HepG2 (cell line): ENCODE measurements around the gene EEPD1. TPM values are rescaled to one million over a fixed set of nuclear protein-coding genes. Genes with fewer than 3 reads are reported as not detected.

Experiments
- CEBPG ChIP-seq: IDR thresholded peaks from 2 replicates; pipeline ENCODE4 v1.6.1; 2016
- ELF1 ChIP-seq: sonication (generic); formaldehyde crosslinking; IDR thresholded peaks from 2 replicates; pipeline ENCODE4 v1.4.0; 2020; ENCODE audit warnings: missing genetic modification reagents
- GABPA ChIP-seq, 2 experiments: IDR thresholded peaks; 2 replicates each; pipeline ENCODE4 v1.6.1; 2011 to 2016; ENCODE audit warnings: low read depth in 2 of 2, low read length in 1 of 2, missing biosample characterization in 1 of 2, missing genetic modification characterization in 1 of 2
- GTF3A ChIP-seq: sonication (generic); formaldehyde crosslinking; conservative IDR thresholded peaks from 2 replicates; pipeline ENCODE4 v1.4.0; 2020; ENCODE audit warnings: mild to moderate bottlenecking, missing genetic modification reagents
- KDM3A ChIP-seq: IDR thresholded peaks from 2 replicates; pipeline ENCODE4 v1.6.1; 2018; ENCODE audit warnings: low read depth, missing compliant biosample characterization
- MAF1 ChIP-seq: sonication (generic); formaldehyde crosslinking; IDR thresholded peaks from 2 replicates; pipeline ENCODE4 v1.5.0; 2020; ENCODE audit warnings: missing genetic modification reagents, borderline replicate concordance
- MBD4 ChIP-seq: IDR thresholded peaks from 2 replicates; pipeline ENCODE4 v1.6.1; 2012; ENCODE audit warnings: low read length, inconsistent platforms, borderline replicate concordance
- NCOA5 ChIP-seq: sonication (generic); formaldehyde crosslinking; IDR thresholded peaks from 2 replicates; pipeline ENCODE4 v1.4.0; 2020; ENCODE audit warnings: missing genetic modification reagents
- NONO ChIP-seq, 2 experiments: fragments of 450-650 bp in 1 of 2; sonication (generic) in 1 of 2; formaldehyde crosslinking in 1 of 2; IDR thresholded peaks in 1 of 2; conservative IDR thresholded peaks in 1 of 2; 2 replicates each; pipeline versions ENCODE4 v1.6.1 to v1.8.0; 2017 to 2022; ENCODE audit warnings: mild to moderate bottlenecking in 1 of 2, missing genetic modification reagents in 1 of 2, moderate library complexity in 1 of 2
- POLR2AphosphoS5 ChIP-seq: IDR thresholded peaks from 2 replicates; pipeline ENCODE4 v1.6.1; 2012; ENCODE audit warnings: low read depth, low read length
- RBAK ChIP-seq: sonication (generic); formaldehyde crosslinking; IDR thresholded peaks from 2 replicates; pipeline ENCODE4 v1.5.1; 2020; ENCODE audit warnings: mild to moderate bottlenecking, missing genetic modification reagents
- ZFP90 ChIP-seq: sonication (generic); formaldehyde crosslinking; IDR thresholded peaks from 2 replicates; pipeline ENCODE4 v1.8.0; 2022; ENCODE audit warnings: missing genetic modification reagents, mild to moderate bottlenecking, inconsistent platforms, borderline replicate concordance
- ZNF263 ChIP-seq: sonication (generic); formaldehyde crosslinking; IDR thresholded peaks from 2 replicates; pipeline ENCODE4 v1.4.0; 2020; ENCODE audit warnings: missing genetic modification reagents
- ZNF547 ChIP-seq: sonication (generic); formaldehyde crosslinking; IDR thresholded peaks from 2 replicates; pipeline ENCODE4 v1.5.1; 2020; ENCODE audit warnings: mild to moderate bottlenecking, missing genetic modification reagents
- polyA plus RNA-seq, 8 experiments: library from polyadenylated mRNA; depleted of rRNA in 3 of 8; stranded (reverse) in 7 of 8; unstranded in 1 of 8; fragments of >200 nt; fragmentation: Illumina TruSeq in 4 of 8; extraction: Trizol in 4 of 8; gene quantifications; 2 replicates each; pipeline versions ENCODE4 v1.2.1 to v1.2.3, GENCODE V29; 2011 to 2016; ENCODE audit warnings: low read depth in 4 of 8, missing spikeins in 1 of 8, mixed read lengths in 1 of 8; ENCODE audit not compliant: insufficient read depth in 1 of 8
- total RNA-seq, 5 experiments: library from RNA; depleted of rRNA; stranded (reverse); fragments of >200 nt; fragmentation: Illumina TruSeq; extraction: Trizol; gene quantifications; 2 replicates each; pipeline ENCODE4 v1.2.3, GENCODE V29; 2016; ENCODE audit warnings: low read depth in 1 of 5
- TF ChIP-seq, protein P1 (sequence below): IDR thresholded peaks from 2 replicates; pipeline ENCODE4 v1.6.1; 2016; ENCODE audit warnings: missing compliant biosample characterization, missing genetic modification reagents, borderline replicate concordance
- TF ChIP-seq, protein P2 (sequence below): IDR thresholded peaks from 2 replicates; pipeline ENCODE4 v1.6.1; 2018; ENCODE audit warnings: missing genetic modification reagents
- TF ChIP-seq, protein P3 (sequence below): sonication (generic); formaldehyde crosslinking; IDR thresholded peaks from 2 replicates; pipeline ENCODE4 v1.8.1; 2023; ENCODE audit warnings: mild to moderate bottlenecking, missing genetic modification reagents, borderline replicate concordance
- TF ChIP-seq, protein P4 (sequence below): sonication (generic); formaldehyde crosslinking; IDR thresholded peaks from 2 replicates; pipeline ENCODE4 v1.4.0; 2020; ENCODE audit warnings: missing genetic modification reagents
- TF ChIP-seq, protein P5 (sequence below): sonication (generic); formaldehyde crosslinking; IDR thresholded peaks from 2 replicates; pipeline ENCODE4 v1.5.1; 2020; ENCODE audit warnings: mild to moderate bottlenecking, missing genetic modification reagents, moderate library complexity
- TF ChIP-seq, protein P6 (sequence below): sonication (generic); formaldehyde crosslinking; IDR thresholded peaks from 2 replicates; pipeline ENCODE4 v1.5.0; 2020; ENCODE audit warnings: mild to moderate bottlenecking, missing genetic modification reagents, moderate library complexity

EEPD1 gene
- total and polyA plus RNA-seq, 2 of the 13 experiments (the other 11 are each of a cell fraction or from before 2014, with no cell fraction given) = 10.1 to 16.4 TPM

DNA sequence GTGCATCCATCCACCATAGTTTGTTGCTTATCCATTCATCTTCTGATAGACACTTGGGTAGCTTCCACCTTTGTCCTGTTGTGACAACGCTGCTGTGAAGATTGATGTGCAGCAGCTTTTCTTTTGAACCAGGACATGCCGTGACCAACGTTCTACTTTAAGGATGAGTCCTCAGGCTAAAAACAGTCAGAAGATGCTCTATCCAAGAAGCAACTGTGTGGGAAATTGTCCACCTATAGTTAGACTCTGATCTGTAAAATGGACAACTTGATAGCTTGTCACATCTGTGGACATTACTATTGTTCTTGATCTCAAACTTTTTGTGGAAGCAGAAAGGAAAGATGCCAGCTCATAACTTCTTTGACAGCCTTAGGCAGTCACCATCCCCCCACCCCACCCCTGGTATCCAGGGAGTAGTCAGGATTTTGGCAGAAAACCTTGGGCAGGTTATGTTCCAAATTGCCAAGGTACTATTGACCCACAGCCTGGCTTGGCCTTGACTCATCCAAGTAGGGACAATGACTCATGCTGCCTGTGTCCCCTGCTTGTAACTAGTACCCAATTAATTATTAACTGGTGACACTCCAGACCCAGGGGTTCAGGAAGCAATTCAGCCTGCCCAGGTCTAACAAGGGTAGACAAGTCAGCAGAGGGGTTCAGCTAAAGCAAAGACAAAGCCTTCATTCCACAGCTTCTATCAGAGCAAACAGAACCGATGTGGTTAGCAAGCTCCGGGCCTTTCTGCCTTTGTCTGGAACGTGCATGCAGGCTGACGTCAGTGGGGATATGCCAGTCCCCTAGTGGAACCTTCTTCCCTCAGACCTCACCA lies 137.0 kb downstream of the EEPD1 start (continued):
- TF ChIP-seq GABPA (IDR thresholded peaks at IDR 0.05; ENCODE audit: low read depth, low read length) (no peak), GABPA (CRISPR knock-in tag; IDR thresholded peaks at IDR 0.05; ENCODE audit: low read depth) (peak; percentile 61; the same call in 1 of the 2 replicates), RBAK (CRISPR knock-in tag) (no peak), GTF3A (CRISPR knock-in tag) (no peak), ZNF547 (CRISPR knock-in tag) (no peak), MAF1 (CRISPR knock-in tag) (no peak), ELF1 (CRISPR knock-in tag) (peak; percentile 59), POLR2AphosphoS5 (peak; percentile 26; the same call in 1 of the 2 replicates), KDM3A (CRISPR knock-in tag) (peak; percentile 71; the same call in 1 of the 2 replicates), NONO (IDR thresholded peaks at IDR 0.05) (no peak), NONO (CRISPR knock-in tag; conservative IDR thresholded peaks at IDR 0.05) (peak; percentile 89), ZNF263 (CRISPR knock-in tag) (no peak), MBD4 (no peak), ZFP90 (CRISPR knock-in tag) (no peak; the same call in 1 of the 2 replicates), CEBPG (peak; percentile 65), NCOA5 (CRISPR knock-in tag) (no peak)
- TF ChIP-seq, protein P1, sequence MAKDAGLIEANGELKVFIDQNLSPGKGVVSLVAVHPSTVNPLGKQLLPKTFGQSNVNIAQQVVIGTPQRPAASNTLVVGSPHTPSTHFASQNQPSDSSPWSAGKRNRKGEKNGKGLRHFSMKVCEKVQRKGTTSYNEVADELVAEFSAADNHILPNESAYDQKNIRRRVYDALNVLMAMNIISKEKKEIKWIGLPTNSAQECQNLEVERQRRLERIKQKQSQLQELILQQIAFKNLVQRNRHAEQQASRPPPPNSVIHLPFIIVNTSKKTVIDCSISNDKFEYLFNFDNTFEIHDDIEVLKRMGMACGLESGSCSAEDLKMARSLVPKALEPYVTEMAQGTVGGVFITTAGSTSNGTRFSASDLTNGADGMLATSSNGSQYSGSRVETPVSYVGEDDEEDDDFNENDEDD (CRISPR knock-in tag) = no peak
- TF ChIP-seq, protein P2, sequence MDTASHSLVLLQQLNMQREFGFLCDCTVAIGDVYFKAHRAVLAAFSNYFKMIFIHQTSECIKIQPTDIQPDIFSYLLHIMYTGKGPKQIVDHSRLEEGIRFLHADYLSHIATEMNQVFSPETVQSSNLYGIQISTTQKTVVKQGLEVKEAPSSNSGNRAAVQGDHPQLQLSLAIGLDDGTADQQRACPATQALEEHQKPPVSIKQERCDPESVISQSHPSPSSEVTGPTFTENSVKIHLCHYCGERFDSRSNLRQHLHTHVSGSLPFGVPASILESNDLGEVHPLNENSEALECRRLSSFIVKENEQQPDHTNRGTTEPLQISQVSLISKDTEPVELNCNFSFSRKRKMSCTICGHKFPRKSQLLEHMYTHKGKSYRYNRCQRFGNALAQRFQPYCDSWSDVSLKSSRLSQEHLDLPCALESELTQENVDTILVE (CRISPR knock-in tag) = peak; percentile 19; the same call in 1 of the 2 replicates
- TF ChIP-seq, protein P3, sequence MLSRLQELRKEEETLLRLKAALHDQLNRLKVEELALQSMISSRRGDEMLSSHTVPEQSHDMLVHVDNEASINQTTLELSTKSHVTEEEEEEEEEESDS (CRISPR knock-in tag) = no peak
- TF ChIP-seq, protein P4, sequence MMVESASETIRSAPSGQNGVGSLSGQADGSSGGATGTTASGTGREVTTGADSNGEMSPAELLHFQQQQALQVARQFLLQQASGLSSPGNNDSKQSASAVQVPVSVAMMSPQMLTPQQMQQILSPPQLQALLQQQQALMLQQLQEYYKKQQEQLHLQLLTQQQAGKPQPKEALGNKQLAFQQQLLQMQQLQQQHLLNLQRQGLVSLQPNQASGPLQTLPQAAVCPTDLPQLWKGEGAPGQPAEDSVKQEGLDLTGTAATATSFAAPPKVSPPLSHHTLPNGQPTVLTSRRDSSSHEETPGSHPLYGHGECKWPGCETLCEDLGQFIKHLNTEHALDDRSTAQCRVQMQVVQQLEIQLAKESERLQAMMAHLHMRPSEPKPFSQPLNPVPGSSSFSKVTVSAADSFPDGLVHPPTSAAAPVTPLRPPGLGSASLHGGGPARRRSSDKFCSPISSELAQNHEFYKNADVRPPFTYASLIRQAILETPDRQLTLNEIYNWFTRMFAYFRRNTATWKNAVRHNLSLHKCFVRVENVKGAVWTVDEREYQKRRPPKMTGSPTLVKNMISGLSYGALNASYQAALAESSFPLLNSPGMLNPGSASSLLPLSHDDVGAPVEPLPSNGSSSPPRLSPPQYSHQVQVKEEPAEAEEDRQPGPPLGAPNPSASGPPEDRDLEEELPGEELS = peak; percentile 97
- TF ChIP-seq, protein P5, sequence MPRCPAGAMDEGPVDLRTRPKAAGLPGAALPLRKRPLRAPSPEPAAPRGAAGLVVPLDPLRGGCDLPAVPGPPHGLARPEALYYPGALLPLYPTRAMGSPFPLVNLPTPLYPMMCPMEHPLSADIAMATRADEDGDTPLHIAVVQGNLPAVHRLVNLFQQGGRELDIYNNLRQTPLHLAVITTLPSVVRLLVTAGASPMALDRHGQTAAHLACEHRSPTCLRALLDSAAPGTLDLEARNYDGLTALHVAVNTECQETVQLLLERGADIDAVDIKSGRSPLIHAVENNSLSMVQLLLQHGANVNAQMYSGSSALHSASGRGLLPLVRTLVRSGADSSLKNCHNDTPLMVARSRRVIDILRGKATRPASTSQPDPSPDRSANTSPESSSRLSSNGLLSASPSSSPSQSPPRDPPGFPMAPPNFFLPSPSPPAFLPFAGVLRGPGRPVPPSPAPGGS = no peak; the same call in 1 of the 2 replicates
- TF ChIP-seq, protein P6, sequence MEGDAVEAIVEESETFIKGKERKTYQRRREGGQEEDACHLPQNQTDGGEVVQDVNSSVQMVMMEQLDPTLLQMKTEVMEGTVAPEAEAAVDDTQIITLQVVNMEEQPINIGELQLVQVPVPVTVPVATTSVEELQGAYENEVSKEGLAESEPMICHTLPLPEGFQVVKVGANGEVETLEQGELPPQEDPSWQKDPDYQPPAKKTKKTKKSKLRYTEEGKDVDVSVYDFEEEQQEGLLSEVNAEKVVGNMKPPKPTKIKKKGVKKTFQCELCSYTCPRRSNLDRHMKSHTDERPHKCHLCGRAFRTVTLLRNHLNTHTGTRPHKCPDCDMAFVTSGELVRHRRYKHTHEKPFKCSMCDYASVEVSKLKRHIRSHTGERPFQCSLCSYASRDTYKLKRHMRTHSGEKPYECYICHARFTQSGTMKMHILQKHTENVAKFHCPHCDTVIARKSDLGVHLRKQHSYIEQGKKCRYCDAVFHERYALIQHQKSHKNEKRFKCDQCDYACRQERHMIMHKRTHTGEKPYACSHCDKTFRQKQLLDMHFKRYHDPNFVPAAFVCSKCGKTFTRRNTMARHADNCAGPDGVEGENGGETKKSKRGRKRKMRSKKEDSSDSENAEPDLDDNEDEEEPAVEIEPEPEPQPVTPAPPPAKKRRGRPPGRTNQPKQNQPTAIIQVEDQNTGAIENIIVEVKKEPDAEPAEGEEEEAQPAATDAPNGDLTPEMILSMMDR = peak; percentile 38
